Bone marrow (tissue), 2 donors: ENCODE results near the gene MMP11.

Experiments used
- DNase-seq, 2 donors: peaks; one replicate each; lab custom pipeline; 2025; lab: John Stamatoyannopoulos, UW

Gene MMP11

DNA sequence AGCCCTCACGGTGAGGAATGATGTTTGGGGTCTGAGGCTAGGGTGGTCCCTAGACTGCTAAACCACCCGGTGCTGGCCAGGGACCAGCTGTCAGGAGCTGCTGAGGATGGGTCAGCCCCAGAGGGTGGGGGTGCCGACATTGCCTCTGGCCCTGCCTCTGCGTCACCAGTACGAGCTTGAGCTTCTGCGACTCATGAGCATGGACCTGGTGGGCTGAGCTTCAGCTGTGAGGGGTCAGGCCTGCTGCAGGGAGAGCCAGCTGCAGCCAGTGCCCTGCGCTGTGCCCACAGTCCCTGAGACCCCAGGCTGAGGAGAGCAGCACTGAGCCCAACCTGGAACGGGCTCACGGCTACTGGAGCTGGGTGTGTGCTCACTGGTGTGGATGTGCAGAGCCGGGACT, 59.1 kb downstream of the MMP11 start:
- DNase-seq = no peak

DNA sequence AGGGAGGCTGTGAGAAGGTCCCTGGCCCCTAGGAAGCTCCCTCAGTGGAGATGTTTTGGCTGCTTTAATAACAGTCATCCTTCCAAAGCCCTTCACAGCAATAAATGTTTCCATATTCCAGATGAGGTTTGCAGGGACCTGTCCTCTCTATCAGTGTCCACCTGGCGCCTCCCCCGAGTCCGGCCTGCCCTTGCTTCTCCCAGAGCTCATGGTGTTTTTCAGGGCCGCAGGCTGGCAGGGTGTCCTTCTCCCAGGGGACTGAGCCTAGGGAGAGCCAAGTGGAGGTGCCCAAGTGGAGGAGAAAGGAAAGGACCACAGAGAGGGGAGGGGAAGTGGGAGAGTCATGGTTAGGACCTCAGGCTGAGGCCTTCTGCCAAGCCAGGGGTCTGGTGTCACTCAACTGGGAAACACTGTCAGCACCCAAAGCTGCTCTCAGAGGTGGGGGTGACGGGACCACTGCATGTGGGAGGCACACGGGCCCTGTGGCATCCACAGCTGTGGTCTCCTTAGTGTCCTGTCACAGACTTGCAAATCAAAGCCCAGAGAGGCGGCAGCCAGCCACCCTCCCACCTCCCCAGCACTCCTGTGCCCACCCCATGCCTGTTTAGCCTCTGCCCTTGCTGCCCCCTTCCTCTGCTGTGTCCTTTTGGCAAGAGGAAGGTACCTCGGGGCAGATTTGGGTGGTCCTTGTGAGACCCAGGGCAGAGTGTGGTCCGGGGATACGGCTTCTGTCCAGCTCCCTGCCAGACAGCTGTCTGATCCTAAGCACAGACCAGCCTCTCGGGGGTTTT, 59.8 kb downstream of the MMP11 start:
- DNase-seq = no peak

DNA sequence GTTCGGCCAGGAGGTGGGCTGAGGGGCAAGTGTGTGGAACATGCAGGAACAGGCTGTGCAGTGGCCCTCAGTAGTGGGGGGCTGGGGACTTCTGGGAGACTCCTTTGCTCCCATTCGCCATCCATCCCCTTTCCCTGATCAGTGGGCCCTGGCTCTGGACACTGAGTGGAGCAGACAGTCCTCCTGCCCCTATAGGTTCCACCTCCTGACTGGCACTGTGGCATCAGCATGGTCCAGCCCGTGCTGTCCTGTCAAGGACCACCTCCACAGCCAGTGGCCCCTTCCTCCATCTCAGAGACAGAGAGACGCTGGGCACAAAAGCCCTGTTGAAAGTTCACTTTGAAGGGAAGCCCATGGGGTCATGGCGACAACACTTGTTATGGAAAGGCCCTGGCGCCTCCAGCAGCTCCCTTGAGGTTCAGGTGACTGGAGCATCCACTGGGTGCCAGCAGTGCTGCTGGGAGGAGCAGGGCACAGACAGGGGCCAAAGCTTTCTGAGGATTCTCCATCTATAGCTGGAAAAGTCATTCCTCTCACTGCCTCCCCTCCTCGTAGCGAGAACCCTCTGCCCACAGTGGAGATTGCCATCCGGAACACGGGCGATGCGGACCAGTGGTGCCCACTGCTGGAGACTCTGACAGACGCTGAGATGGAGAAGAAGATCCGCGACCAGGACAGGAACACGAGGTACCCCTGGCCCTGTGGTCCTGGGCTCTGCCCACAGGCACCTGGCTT, 60.5 kb downstream of the MMP11 start:
- no peak for DNase-seq
